ENCODE measurements around the gene FOXD2. TPM values are rescaled to one million over a fixed set of nuclear protein-coding genes. Genes with fewer than 3 reads are reported as not detected.

Gene FOXD2
- polyA plus RNA-seq, 3 donors, result 0.02 to 0.22 (median 0.06) TPM

- WGBS, 3 donors, result 75 to 91% (median 85%) methylated on average over 5 of the region's 5 CpGs
- H3K27ac ChIP-seq (ENCODE audit: low read depth, low read length), result no peak overlapping the region
Observed at GRCh38 chr1:47483651-47484050, 45.8 kb downstream of the FOXD2 start.

- no peak overlapping the region for H3K27ac ChIP-seq (ENCODE audit: low read depth, low read length)
- 77 to 93% (median 90%) methylated on average over 3 of the region's 3 CpGs for whole genome bisulfite sequencing, 3 donors
Observed at GRCh38 chr1:47485817-47486216, 48.0 kb downstream of the FOXD2 start.

- WGBS, 3 donors, result 94 to 95% (median 94%) methylated on average over 3 of the region's 3 CpGs
- H3K27ac ChIP-seq (ENCODE audit: low read depth, low read length), result no peak overlapping the region
Observed at GRCh38 chr1:47487332-47487731, 49.5 kb downstream of the FOXD2 start.

- H3K27ac ChIP-seq (ENCODE audit: low read depth, low read length), result no peak overlapping the region
- 86 to 92% (median 91%) methylated on average over 8 of the region's 8 CpGs for WGBS, 3 donors
Observed at GRCh38 chr1:47487850-47488450, 50.1 kb downstream of the FOXD2 start.

Other genes with a start within 250 kb of the FOXD2 start
- 10 to 100 TPM in 2 of 3 donors, 1 to 10 TPM in 1; 9.1 to 34.6 (median 11.0) TPM for gene PDZK1IP1, start 248.0 kb upstream of the FOXD2 start, polyA plus RNA-seq
- 10 to 100 TPM in 1 of 3 donors, 1 to 10 TPM in 1, under 1 TPM in 1; 0.94 to 17.1 (median 4.2) TPM for gene TAL1, start 205.8 kb upstream of the FOXD2 start, polyA plus RNA-seq
- under 1 TPM; 0.22 to 0.56 (median 0.36) TPM for gene STIL, start 123.9 kb upstream of the FOXD2 start, polyA plus RNA-seq
- 100 to 1,000 TPM in 1 of 3 donors, 10 to 100 TPM in 2; 40.6 to 135 (median 74.7) TPM for gene CMPK1, start 104.3 kb upstream of the FOXD2 start, polyA plus RNA-seq
- gene FOXE3, start 21.8 kb upstream of the FOXD2 start, polyA plus RNA-seq, result not detected